Measurements from ENCODE around the gene ITPR2. TPM values are rescaled to one million over a fixed set of nuclear protein-coding genes. Genes with fewer than 3 reads are reported as not detected.
A peak's percentile ranks its signal among the peaks of the same experiment; 100 is the strongest.
"Not testable (repeated sequence)": the region's sequence is repeated elsewhere in the genome, so short reads cannot be mapped to it uniquely, and the experiment has no call there.

The ITPR2 gene
- total and polyA plus RNA-seq, 4 donors: 30.9 to 133 (median 73.2) TPM

DNA sequence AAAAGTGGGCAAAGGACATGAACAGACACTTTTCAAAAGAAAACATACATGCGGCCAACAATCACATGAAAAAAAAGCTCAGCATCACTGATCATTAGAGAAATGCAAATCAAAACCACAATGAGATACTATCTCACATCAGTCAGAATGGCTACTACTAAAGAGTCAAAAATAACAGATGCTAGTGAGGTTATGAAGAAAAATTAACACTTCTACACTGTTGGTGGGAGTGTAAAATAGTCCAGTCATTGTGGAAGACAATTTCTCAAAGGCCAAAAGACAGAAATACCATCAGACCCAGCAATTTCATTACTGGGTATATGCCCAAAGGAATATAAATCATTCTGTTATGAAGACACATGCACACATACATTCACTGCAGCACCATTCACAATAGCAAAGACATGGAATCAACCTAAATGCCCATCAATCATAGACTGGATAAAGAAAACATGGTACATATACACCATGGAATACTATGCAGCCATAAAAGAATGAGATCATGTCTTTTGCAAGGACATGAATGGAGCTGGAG, 103.8 kb downstream of the ITPR2 start:
- not testable (repeated sequence) for DNase-seq (ENCODE audit: low read depth in 4 of 6, low spot score in 6 of 6); H3K4me1 ChIP-seq (ENCODE audit: control insufficient read depth, insufficient read depth, low read length); H3K4me3 ChIP-seq (ENCODE audit: low read depth, low read length); H3K36me3 ChIP-seq (ENCODE audit: control insufficient read depth, insufficient read depth, low read length); H3K27me3 ChIP-seq (ENCODE audit: control insufficient read depth, insufficient read depth, low read length); H3K9me3 ChIP-seq (ENCODE audit: control insufficient read depth, insufficient read depth, low read length); H3K27ac ChIP-seq (ENCODE audit: low read depth, low read length)
- 67% methylated on average over 1 of the region's 1 CpG for WGBS (ENCODE audit: insufficient coverage)

DNA sequence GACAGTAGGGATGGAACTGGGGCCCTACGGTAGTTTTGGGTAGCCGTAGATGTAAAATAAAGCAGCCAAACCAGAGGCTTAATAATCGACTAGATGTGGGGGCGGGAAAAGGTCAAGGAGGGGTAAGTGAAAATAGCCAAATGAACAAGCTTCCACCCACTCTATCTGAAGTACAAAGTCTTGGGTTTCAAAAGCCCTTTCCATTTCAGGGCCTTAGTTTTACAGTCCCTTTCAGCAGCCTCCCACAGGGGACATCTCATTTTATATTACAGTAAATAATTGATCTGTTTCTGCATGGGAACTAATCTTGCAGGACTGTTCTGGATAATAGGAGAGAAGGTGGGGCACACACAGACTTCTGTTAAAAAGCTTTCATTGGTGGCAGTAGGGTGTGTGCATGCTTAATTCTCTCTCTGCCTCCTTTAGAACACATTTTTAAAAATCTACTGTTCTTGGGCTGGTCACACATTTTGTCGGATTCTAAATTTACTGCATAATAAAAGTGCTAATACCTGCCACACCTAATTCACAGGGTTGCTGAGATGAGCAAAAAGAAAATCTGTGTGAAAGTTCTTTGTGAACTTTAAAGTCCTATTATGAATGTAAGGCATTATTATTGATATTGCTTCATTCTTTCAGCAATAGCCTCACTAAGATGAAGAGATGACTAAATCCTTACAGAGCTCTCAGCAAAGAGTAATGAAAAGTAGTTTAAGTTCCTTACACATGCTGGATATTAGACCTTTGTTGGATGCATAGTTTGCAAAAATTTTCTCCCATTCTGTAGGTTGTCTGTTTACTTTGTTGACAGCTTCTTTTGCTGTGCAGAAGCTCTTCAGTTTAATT, 104.6 kb downstream of the ITPR2 start:
- H3K27me3 ChIP-seq (ENCODE audit: control insufficient read depth, insufficient read depth, low read length): no peaks in the 10 kb centered on the region
- no peak overlapping the region for H3K27ac ChIP-seq (ENCODE audit: low read depth, low read length)
- no peaks in the 10 kb centered on the region for H3K9me3 ChIP-seq (ENCODE audit: control insufficient read depth, insufficient read depth, low read length)
- WGBS (ENCODE audit: insufficient coverage): 83% methylated on average over 2 of the region's 5 CpGs
- DNase-seq (ENCODE audit: low read depth in 4 of 6, low spot score in 6 of 6): no peak
- H3K36me3 ChIP-seq (ENCODE audit: control insufficient read depth, insufficient read depth, low read length): no peaks in the 10 kb centered on the region
- H3K4me3 ChIP-seq (ENCODE audit: low read depth, low read length): no peak overlapping the region
- H3K4me1 ChIP-seq (ENCODE audit: control insufficient read depth, insufficient read depth, low read length): peaks cover 1% of the 10 kb centered on the region

- WGBS (ENCODE audit: insufficient coverage): 87% methylated on average over 10 of the region's 13 CpGs
Measured at GRCh38 chr12:26727482-26728204, 105.4 kb downstream of the ITPR2 start.

GRCh38 chr12:26726956-26727355, 106.0 kb downstream of the ITPR2 start:
- Histone ChIP-seq H3K27ac (ENCODE audit: low read depth, low read length) (no peak overlapping the region), H3K4me3 (ENCODE audit: low read depth, low read length) (no peak overlapping the region), H3K4me1 (ENCODE audit: control insufficient read depth, insufficient read depth, low read length) (peaks cover 5% of the 10 kb centered on the region), H3K9me3 (ENCODE audit: control insufficient read depth, insufficient read depth, low read length) (no peaks in the 10 kb centered on the region), H3K27me3 (ENCODE audit: control insufficient read depth, insufficient read depth, low read length) (no peaks in the 10 kb centered on the region), H3K36me3 (ENCODE audit: control insufficient read depth, insufficient read depth, low read length) (no peaks in the 10 kb centered on the region)
- no peak for DNase-seq (ENCODE audit: low read depth in 4 of 6, low spot score in 6 of 6)
- 86% methylated on average over 2 of the region's 2 CpGs for WGBS (ENCODE audit: insufficient coverage)

More at GRCh38 chr12:26727482-26728204, 105.4 kb downstream of the ITPR2 start:
- no peaks in the 10 kb centered on the region for H3K27me3 ChIP-seq (ENCODE audit: control insufficient read depth, insufficient read depth, low read length)
- H3K9me3 ChIP-seq (ENCODE audit: control insufficient read depth, insufficient read depth, low read length): no peaks in the 10 kb centered on the region
- H3K4me1 ChIP-seq (ENCODE audit: control insufficient read depth, insufficient read depth, low read length): peaks cover 5% of the 10 kb centered on the region
- H3K36me3 ChIP-seq (ENCODE audit: control insufficient read depth, insufficient read depth, low read length): no peaks in the 10 kb centered on the region
- DNase-seq (ENCODE audit: low read depth in 4 of 6, low spot score in 6 of 6): no peak
- H3K27ac ChIP-seq (ENCODE audit: low read depth, low read length): no peak overlapping the region
- H3K4me3 ChIP-seq (ENCODE audit: low read depth, low read length): no peak overlapping the region

DNA sequence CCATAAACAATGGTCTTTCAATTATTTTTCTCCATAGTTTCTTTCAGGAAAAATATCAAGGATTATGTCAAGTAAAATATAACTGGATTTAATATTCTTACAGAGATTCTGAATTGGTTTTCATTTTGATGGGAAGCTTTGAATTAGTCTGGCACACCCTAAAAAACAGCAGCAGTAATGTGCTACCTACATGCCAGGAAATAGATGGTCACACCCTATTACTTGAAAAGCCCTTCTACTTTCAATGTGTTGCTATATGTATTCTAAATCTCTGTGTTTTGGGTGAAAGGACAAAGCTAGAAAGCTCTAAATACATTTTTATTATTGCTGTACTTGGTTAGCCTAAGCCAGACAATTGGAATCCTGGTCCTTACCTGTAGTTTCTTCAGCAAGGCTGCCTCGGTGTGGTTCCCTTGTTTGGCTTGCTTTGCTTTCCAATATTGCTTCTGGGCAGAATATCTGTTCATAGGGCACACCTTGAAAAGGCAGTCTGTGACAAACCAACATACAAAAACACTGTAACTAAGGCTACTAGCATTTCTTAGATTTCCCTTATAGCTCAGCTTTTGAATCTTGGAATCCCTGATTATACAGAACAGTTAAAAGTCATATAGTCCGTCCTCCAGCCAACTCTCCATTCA, 107.6 kb downstream of the ITPR2 start:
- WGBS (ENCODE audit: insufficient coverage): 93% methylated on average over 1 of the region's 2 CpGs

GRCh38 chr12:26724309-26724702, 108.7 kb downstream of the ITPR2 start:
- no peaks in the 10 kb centered on the region for H3K27me3 ChIP-seq (ENCODE audit: control insufficient read depth, insufficient read depth, low read length)
- 63% methylated on average over 2 of the region's 4 CpGs for WGBS (ENCODE audit: insufficient coverage)
- no peaks in the 10 kb centered on the region for H3K9me3 ChIP-seq (ENCODE audit: control insufficient read depth, insufficient read depth, low read length)
- peaks cover 5% of the 10 kb centered on the region for H3K4me1 ChIP-seq (ENCODE audit: control insufficient read depth, insufficient read depth, low read length)
- DNase-seq (ENCODE audit: low read depth in 4 of 6, low spot score in 6 of 6): no peak
- H3K36me3 ChIP-seq (ENCODE audit: control insufficient read depth, insufficient read depth, low read length): no peaks in the 10 kb centered on the region
- peak overlapping the region; percentile 37 for H3K27ac ChIP-seq (ENCODE audit: low read depth, low read length)
- no peak overlapping the region for H3K4me3 ChIP-seq (ENCODE audit: low read depth, low read length)

More for the DNA sequence above, 107.6 kb downstream of the ITPR2 start:
- peak overlapping the region; percentile 22 for H3K27ac ChIP-seq (ENCODE audit: low read depth, low read length)
- no peaks in the 10 kb centered on the region for H3K27me3 ChIP-seq (ENCODE audit: control insufficient read depth, insufficient read depth, low read length)
- no peaks in the 10 kb centered on the region for H3K9me3 ChIP-seq (ENCODE audit: control insufficient read depth, insufficient read depth, low read length)
- no peaks in the 10 kb centered on the region for H3K36me3 ChIP-seq (ENCODE audit: control insufficient read depth, insufficient read depth, low read length)
- peaks cover 5% of the 10 kb centered on the region for H3K4me1 ChIP-seq (ENCODE audit: control insufficient read depth, insufficient read depth, low read length)
- DNase-seq (ENCODE audit: low read depth in 4 of 6, low spot score in 6 of 6): no peak
- H3K4me3 ChIP-seq (ENCODE audit: low read depth, low read length): no peak overlapping the region

- Histone ChIP-seq H3K36me3 (ENCODE audit: control insufficient read depth, insufficient read depth, low read length) (no peaks in the 10 kb centered on the region), H3K9me3 (ENCODE audit: control insufficient read depth, insufficient read depth, low read length) (no peaks in the 10 kb centered on the region), H3K27ac (ENCODE audit: low read depth, low read length) (peak overlapping the region; percentile 37), H3K4me1 (ENCODE audit: control insufficient read depth, insufficient read depth, low read length) (peaks cover 5% of the 10 kb centered on the region), H3K4me3 (ENCODE audit: low read depth, low read length) (no peak overlapping the region), H3K27me3 (ENCODE audit: control insufficient read depth, insufficient read depth, low read length) (no peaks in the 10 kb centered on the region)
- WGBS (ENCODE audit: insufficient coverage): 69% methylated on average over 5 of the region's 8 CpGs
- DNase-seq (ENCODE audit: low read depth in 4 of 6, low spot score in 6 of 6): peak in 5 of 6 donors; percentile 28 to 67 (median 31)
Measured at GRCh38 chr12:26723379-26724308, 109.3 kb downstream of the ITPR2 start.

DNA sequence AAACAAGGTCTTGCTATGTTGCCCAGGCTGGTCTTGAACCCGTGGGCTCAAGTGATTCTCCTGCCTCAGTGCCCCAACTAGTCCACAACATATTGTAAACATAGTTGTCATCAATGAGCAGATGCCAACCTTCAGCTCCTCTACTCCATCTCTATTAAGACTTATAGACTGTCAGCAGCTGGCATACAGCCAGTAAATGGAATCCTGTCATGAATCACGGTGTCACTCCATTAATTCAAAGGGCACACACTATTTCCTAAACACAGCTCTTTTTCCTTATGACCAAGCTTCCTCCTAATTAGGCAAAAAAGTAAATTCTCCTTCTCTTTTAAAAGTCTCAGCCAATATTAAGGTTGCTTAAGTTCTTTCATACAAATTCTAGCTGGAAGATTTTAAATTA, 111.2 kb downstream of the ITPR2 start:
- no peak overlapping the region for H3K27ac ChIP-seq (ENCODE audit: low read depth, low read length)
- 63% methylated on average over 2 of the region's 2 CpGs for WGBS (ENCODE audit: insufficient coverage)
- H3K27me3 ChIP-seq (ENCODE audit: control insufficient read depth, insufficient read depth, low read length): no peaks in the 10 kb centered on the region
- no peak overlapping the region for H3K4me3 ChIP-seq (ENCODE audit: low read depth, low read length)
- no peaks in the 10 kb centered on the region for H3K36me3 ChIP-seq (ENCODE audit: control insufficient read depth, insufficient read depth, low read length)
- H3K9me3 ChIP-seq (ENCODE audit: control insufficient read depth, insufficient read depth, low read length): no peaks in the 10 kb centered on the region
- H3K4me1 ChIP-seq (ENCODE audit: control insufficient read depth, insufficient read depth, low read length): peaks cover 5% of the 10 kb centered on the region
- peak in 1 of 6 donors; percentile 18 for DNase-seq (ENCODE audit: low read depth in 4 of 6, low spot score in 6 of 6)

DNA sequence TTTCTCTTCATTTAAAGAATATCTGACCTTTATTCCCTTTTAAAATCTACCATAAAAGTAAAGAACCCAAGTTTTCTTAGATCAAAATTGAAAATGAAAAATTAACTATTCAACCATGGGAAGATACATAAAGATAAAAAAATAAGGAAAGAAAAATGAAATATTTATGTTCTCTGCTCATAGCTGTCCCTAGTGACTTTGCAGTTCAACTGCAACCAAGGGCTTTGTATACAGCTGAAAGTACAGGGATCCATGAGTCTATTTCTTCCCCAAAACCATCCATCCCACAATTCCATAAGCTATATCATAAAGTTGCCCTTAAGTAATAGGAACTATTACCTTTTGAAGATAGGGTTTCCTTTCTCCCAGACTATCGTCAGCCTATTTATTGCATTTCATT, 113.1 kb downstream of the ITPR2 start:
- DNase-seq (ENCODE audit: low read depth in 4 of 6, low spot score in 6 of 6): no peak
- H3K4me3 ChIP-seq (ENCODE audit: low read depth, low read length): no peak overlapping the region
- H3K36me3 ChIP-seq (ENCODE audit: control insufficient read depth, insufficient read depth, low read length): no peaks in the 10 kb centered on the region
- peaks cover 5% of the 10 kb centered on the region for H3K4me1 ChIP-seq (ENCODE audit: control insufficient read depth, insufficient read depth, low read length)
- no peaks in the 10 kb centered on the region for H3K27me3 ChIP-seq (ENCODE audit: control insufficient read depth, insufficient read depth, low read length)
- no peak overlapping the region for H3K27ac ChIP-seq (ENCODE audit: low read depth, low read length)
- WGBS (ENCODE audit: insufficient coverage): no CpG with 5 or more reads among the region's 1 CpG
- no peaks in the 10 kb centered on the region for H3K9me3 ChIP-seq (ENCODE audit: control insufficient read depth, insufficient read depth, low read length)
